Tibial nerve (tissue), 4 donors: ENCODE data around the gene FUT8. TPM values are rescaled to one million over a fixed set of nuclear protein-coding genes. Genes with fewer than 3 reads are reported as not detected.

ENCODE experiments used
- DNase-seq, 2 donors: peaks; one replicate each; pipeline ENCODE4 v3.0.0-alpha.2; 2019; ENCODE audit warnings: low spot score in 2 of 2
- H3K27ac ChIP-seq, 4 donors: fragments of 200-600 bp; sonication (generic) in 3 of 4; one replicate each; pipeline ENCODE4 v1.5.1; 2017 to 2019; ENCODE audit warnings: mild to moderate bottlenecking in 1 of 4
- H3K27me3 ChIP-seq, 2 donors: fragments of 200-600 bp; sonication (generic) in 1 of 2; one replicate each; pipeline versions ENCODE4 v1.5.1 to v1.6.0; 2017 to 2019
- H3K36me3 ChIP-seq, 3 donors: fragments of 200-600 bp; sonication (generic); one replicate each; pipeline ENCODE4 v1.5.1; 2018 to 2019
- H3K4me1 ChIP-seq, 4 donors: fragments of 200-600 bp; sonication (generic) in 3 of 4; one replicate each; pipeline ENCODE4 v1.5.1; 2017 to 2019
- H3K4me3 ChIP-seq, 4 donors: fragments of 200-600 bp; sonication (generic) in 3 of 4; one replicate each; pipeline ENCODE4 v1.5.1; 2017 to 2019; ENCODE audit warnings: mild to moderate bottlenecking in 1 of 4, moderate library complexity in 1 of 4
- H3K9me3 ChIP-seq, 4 donors: fragments of 200-600 bp; sonication (generic) in 3 of 4; one replicate each; pipeline ENCODE4 v1.5.1; 2017 to 2019
- CTCF ChIP-seq, 5 experiments: fragments of 200-600 bp in 3 of 5; fragments of 450-650 bp in 2 of 5; sonication (generic) in 3 of 5; IDR thresholded peaks; one replicate each; pipeline ENCODE4 v1.5.1; 2016 to 2019; ENCODE audit warnings: antibody characterized with exemption in 5 of 5, mild to moderate bottlenecking in 3 of 5, moderate library complexity in 2 of 5
- EP300 ChIP-seq, 2 donors: sonication (generic); formaldehyde crosslinking; IDR thresholded peaks; one replicate each; pipeline ENCODE4 v1.6.1; 2017; ENCODE audit warnings: antibody characterized with exemption in 2 of 2, mild to moderate bottlenecking in 1 of 2
- POLR2A ChIP-seq, 2 donors: fragments of 450-650 bp; IDR thresholded peaks; one replicate each; pipeline ENCODE4 v1.6.1; 2017; ENCODE audit warnings: antibody characterized with exemption in 2 of 2, mild to moderate bottlenecking in 2 of 2, moderate library complexity in 2 of 2
- WGBS, 2 donors: methylation state at CpG; one replicate each; pipeline ENCODE4 v1.1.5; 2018; 5-methylcytosine and 5-hydroxymethylcytosine counted together
- total RNA-seq, 4 donors: library from RNA; depleted of rRNA; stranded (reverse); fragments of >200 nt; gene quantifications; one replicate each; pipeline ENCODE4 v1.1.0, GENCODE V29; 2016

FUT8 gene
- total RNA-seq, 4 donors from 2014 or later = 69.6 to 114 (median 91.2) TPM

GRCh38 chr14:65769151-65769550 is 356.6 kb downstream of the FUT8 start:
- Histone ChIP-seq H3K9me3 (peaks cover 0 to 10% (median 0%) of the 10 kb centered on the region in 4 donors), H3K27me3 (no peaks in the 10 kb centered on the region), H3K4me3 (no peak overlapping the region), H3K36me3 (no peaks in the 10 kb centered on the region), H3K4me1 (no peaks in the 10 kb centered on the region), H3K27ac (no peak overlapping the region)
- TF ChIP-seq EP300 (IDR thresholded peaks at IDR 0.05) = no peak
- TF ChIP-seq POLR2A (IDR thresholded peaks at IDR 0.05) = no peak
- no peak for TF ChIP-seq CTCF (IDR thresholded peaks at IDR 0.05)
- DNase-seq = no peak
- 58 to 62% methylated on average over 2 of the region's 2 CpGs for WGBS, 2 donors

GRCh38 chr14:65770681-65771080 is 358.2 kb downstream of the FUT8 start:
- no peak overlapping the region for H3K4me3 ChIP-seq
- H3K27me3 ChIP-seq = no peaks in the 10 kb centered on the region
- WGBS, 2 donors = 72 to 83% methylated on average over 5 of the region's 5 CpGs
- H3K27ac ChIP-seq = no peak overlapping the region
- peaks cover 0 to 10% (median 0%) of the 10 kb centered on the region in 4 donors for H3K9me3 ChIP-seq
- no peaks in the 10 kb centered on the region for H3K4me1 ChIP-seq
- H3K36me3 ChIP-seq = no peaks in the 10 kb centered on the region
- DNase-seq = no peak
- TF ChIP-seq CTCF (IDR thresholded peaks at IDR 0.05) = no peak
- no peak for TF ChIP-seq EP300 (IDR thresholded peaks at IDR 0.05)
- TF ChIP-seq POLR2A (IDR thresholded peaks at IDR 0.05) = no peak

GRCh38 chr14:65771271-65771670 is 358.7 kb downstream of the FUT8 start:
- Histone ChIP-seq H3K27ac (no peak overlapping the region), H3K9me3 (peaks cover 0 to 10% (median 0%) of the 10 kb centered on the region in 4 donors), H3K4me1 (no peaks in the 10 kb centered on the region), H3K36me3 (no peaks in the 10 kb centered on the region), H3K4me3 (no peak overlapping the region), H3K27me3 (no peaks in the 10 kb centered on the region)
- no peak for DNase-seq
- TF ChIP-seq POLR2A (IDR thresholded peaks at IDR 0.05) (no peak), CTCF (IDR thresholded peaks at IDR 0.05) (no peak), EP300 (IDR thresholded peaks at IDR 0.05) (no peak)
- 88 to 94% methylated on average over 3 of the region's 3 CpGs for WGBS, 2 donors

GRCh38 chr14:65772466-65772865 is 359.9 kb downstream of the FUT8 start:
- 75 to 77% methylated on average over 8 of the region's 8 CpGs for WGBS, 2 donors

More at GRCh38 chr14:65772466-65772865, 359.9 kb downstream of the FUT8 start:
- Histone ChIP-seq H3K27me3 (no peaks in the 10 kb centered on the region), H3K4me1 (no peaks in the 10 kb centered on the region), H3K9me3 (peaks cover 0 to 10% (median 0%) of the 10 kb centered on the region in 4 donors), H3K27ac (no peak overlapping the region), H3K4me3 (no peak overlapping the region), H3K36me3 (no peaks in the 10 kb centered on the region)
- no peak for DNase-seq
- TF ChIP-seq POLR2A (IDR thresholded peaks at IDR 0.05) (no peak), EP300 (IDR thresholded peaks at IDR 0.05) (no peak), CTCF (IDR thresholded peaks at IDR 0.05) (no peak)
